Panc1 (cell line): Measurements from ENCODE around the gene ETDA. TPM values are rescaled to one million over a fixed set of nuclear protein-coding genes. Genes with fewer than 3 reads are reported as not detected.

Experiments
- ATAC-seq: fragments of 200-7000 bp; cut with Tn5 transposase; 2 replicates; pipeline ENCODE4 v1.9.1; 2020; ENCODE audit warnings: mild to moderate bottlenecking, moderate library complexity
- BruUV-seq: library from RNA; stranded (reverse); fragments of 400-500 nt; replicated peaks from 2 replicates; lab custom pipeline; 2021; lab: Mats Ljungman, UMichigan
- CTCF ChIA-PET: fragments of 300-600 bp; sonication (Branson Sonifier 250); formaldehyde crosslinking; loops from one replicate; lab custom pipeline; 2022; ENCODE audit warnings: antibody characterized with exemption; lab: Charles Lee
- POLR2A ChIA-PET: fragments of 300-600 bp; sonication (Branson Sonifier 250); formaldehyde crosslinking; loops from one replicate; lab custom pipeline; 2022; ENCODE audit warnings: antibody characterized with exemption; lab: Charles Lee
- DNase-seq: peaks from one replicate; pipeline ENCODE4 v3.0.0-alpha.2; 2010; ENCODE audit warnings: low read depth, low spot score
- H3K27ac ChIP-seq: 2 replicates; pipeline ENCODE4 v1.5.1; 2011; ENCODE audit warnings: mild to moderate bottlenecking, low read length, inconsistent platforms
- H3K27me3 ChIP-seq: fragments of 200-500 bp; sonication (Bioruptor generic); 2 replicates; pipeline ENCODE4 v1.6.0; 2014; ENCODE audit warnings: low read length, inconsistent platforms; ENCODE audit not compliant: control insufficient read depth, insufficient read depth
- H3K36me3 ChIP-seq: fragments of 200-500 bp; sonication (Bioruptor generic); 2 replicates; pipeline ENCODE4 v1.5.1; 2014; ENCODE audit warnings: inconsistent platforms, mild to moderate bottlenecking, low read length, moderate library complexity; ENCODE audit not compliant: control insufficient read depth, insufficient read depth
- H3K4me1 ChIP-seq: 2 replicates; pipeline ENCODE4 v1.5.1; 2011; ENCODE audit warnings: inconsistent platforms, mild to moderate bottlenecking, low read length, moderate library complexity; ENCODE audit not compliant: control insufficient read depth, insufficient read depth
- H3K4me3 ChIP-seq, 2 experiments: 2 replicates each; pipeline ENCODE4 v1.5.1; 2011 to 2012; ENCODE audit warnings: low read depth in 2 of 2, low read length in 2 of 2, mild to moderate bottlenecking in 2 of 2, inconsistent platforms in 1 of 2, moderate library complexity in 1 of 2
- H3K9me3 ChIP-seq: fragments of 200-500 bp; sonication (Bioruptor generic); 2 replicates; pipeline ENCODE4 v1.5.1; 2014; ENCODE audit warnings: low read depth, mild to moderate bottlenecking, inconsistent platforms, low read length, moderate library complexity; ENCODE audit not compliant: control insufficient read depth, insufficient read depth
- CTCF ChIP-seq: fragments of 450-650 bp; IDR thresholded peaks from 2 replicates; pipeline ENCODE4 v1.5.1; 2017; ENCODE audit warnings: mild to moderate bottlenecking
- POLR2AphosphoS5 ChIP-seq: IDR thresholded peaks from 2 replicates; pipeline ENCODE4 v1.6.1; 2012; ENCODE audit warnings: mild to moderate bottlenecking, low read depth, low read length, moderate library complexity
- REST ChIP-seq, 2 experiments: IDR thresholded peaks; 2 replicates each; pipeline ENCODE4 v1.6.1; 2011 to 2012; ENCODE audit warnings: low read depth in 2 of 2, control low read depth in 1 of 2, low read length in 1 of 2, mild to moderate bottlenecking in 1 of 2, moderate library complexity in 1 of 2; ENCODE audit not compliant: insufficient read depth in 1 of 2
- SIN3A ChIP-seq: IDR thresholded peaks from 2 replicates; pipeline ENCODE4 v1.6.1; 2012; ENCODE audit warnings: low read depth, mild to moderate bottlenecking, low read length, moderate library complexity, borderline replicate concordance; ENCODE audit not compliant: insufficient read depth
- TCF7L2 ChIP-seq: IDR thresholded peaks from 2 replicates; pipeline ENCODE4 v1.6.1; 2011; ENCODE audit warnings: mild to moderate bottlenecking, low read depth, low read length, inconsistent platforms
- in situ Hi-C: cut with HindIII; loops from 2 replicates; pipeline ENCODE4 v1.10.0; 2016; ENCODE audit warnings: low sequenced_read_pairs, low pct_unique_long_range_greater_than_20kb
- intact Hi-C: fragments of 100-400 bp; cut with micrococcal nuclease; formaldehyde crosslinking; loops from one replicate; pipeline ENCODE4 v1.10.0; 2022; ENCODE audit not compliant: unreplicated experiment
- total RNA-seq: library from RNA; stranded (reverse); gene quantifications from one replicate; pipeline ENCODE4 v1.2.1, GENCODE V29; 2021; ENCODE audit not compliant: unreplicated experiment

ETDA gene
- total RNA-seq, 1 experiment from 2014 or later = not detected

DNA sequence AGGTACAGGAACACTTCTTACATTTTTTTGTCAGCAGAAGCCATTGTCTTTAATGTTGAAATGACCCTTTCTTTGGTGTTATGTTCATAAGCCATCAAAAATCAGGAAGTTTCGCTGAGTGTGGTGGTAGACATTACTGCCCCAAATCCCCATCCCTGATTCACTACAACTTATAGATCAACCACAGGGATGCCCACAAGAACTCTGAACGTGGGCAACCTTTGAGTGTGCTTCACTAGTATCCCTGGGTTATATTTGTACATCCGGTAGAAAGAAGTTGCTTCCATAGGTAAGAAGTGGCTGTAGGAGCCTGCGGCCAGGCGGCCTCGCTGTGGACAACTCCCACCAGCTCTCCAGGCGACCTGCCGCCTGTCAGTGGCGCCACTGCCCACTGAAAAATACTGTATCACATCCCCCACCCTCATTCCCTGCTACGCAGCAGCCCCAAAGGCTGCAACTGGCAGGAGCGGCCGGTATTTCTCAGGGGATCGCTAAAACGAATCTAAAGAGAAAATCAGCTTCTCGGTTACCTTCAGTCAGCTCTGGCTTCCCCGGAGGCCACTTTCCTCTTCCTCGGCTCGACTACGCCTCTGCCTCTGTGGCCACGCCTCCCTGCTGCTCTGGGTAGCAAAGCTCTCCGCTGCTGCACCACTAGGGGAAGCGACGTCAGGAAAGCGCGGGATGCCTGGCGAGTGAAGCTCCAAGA is 43.5 kb downstream of the ETDA start:
- no TSS peak for BruUV-seq
- 0 out of 2 replicates have a peak, but pooled peaks cover 10% of the 10 kb centered on the region for H3K9me3 ChIP-seq
- in situ Hi-C loops (no loop called here), intact Hi-C loops (no loop called here)
- no peaks in the 10 kb centered on the region for H3K36me3 ChIP-seq
- DNase-seq = no peak
- H3K4me3 ChIP-seq = no peak overlapping the region; a peak in 1 of 4 replicates
- no peak overlapping the region for H3K27ac ChIP-seq
- no peak for TF ChIP-seq TCF7L2
- TF ChIP-seq REST (IDR thresholded peaks at IDR 0.05; ENCODE audit: insufficient read depth in 1 of 2, low read depth in 2 of 2, low read length in 1 of 2) = no peak
- TF ChIP-seq CTCF = no peak
- H3K4me1 ChIP-seq = no peaks in the 10 kb centered on the region
- H3K27me3 ChIP-seq = no peaks in the 10 kb centered on the region
- ChIA-PET POLR2A (no interaction called here), CTCF (no interaction called here)
- no peak for ATAC-seq

- Histone ChIP-seq H3K9me3 (0 out of 2 replicates have a peak, but pooled peaks cover 6% of the 10 kb centered on the region), H3K27me3 (no peaks in the 10 kb centered on the region), H3K27ac (no peak overlapping the region), H3K4me3 (no peak overlapping the region; a peak in 1 of 4 replicates), H3K4me1 (no peaks in the 10 kb centered on the region), H3K36me3 (no peaks in the 10 kb centered on the region)
- ChIA-PET POLR2A (no interaction called here), CTCF (no interaction called here)
- no peak for TF ChIP-seq CTCF
- no peak for TF ChIP-seq POLR2AphosphoS5
- no peak for TF ChIP-seq SIN3A
- no peak for TF ChIP-seq REST (IDR thresholded peaks at IDR 0.05; ENCODE audit: insufficient read depth in 1 of 2, low read depth in 2 of 2, low read length in 1 of 2)
- no peak for TF ChIP-seq TCF7L2
- in situ Hi-C loops (no loop called here), intact Hi-C loops (no loop called here)
- no peak for DNase-seq
- BruUV-seq = no TSS peak
- no peak for ATAC-seq
These were observed 44.1 kb downstream of the ETDA start for GRCh38 chrX:135295944-135296305.
